Measurements from ENCODE around the gene MYOM1.

Gene MYOM1

DNA sequence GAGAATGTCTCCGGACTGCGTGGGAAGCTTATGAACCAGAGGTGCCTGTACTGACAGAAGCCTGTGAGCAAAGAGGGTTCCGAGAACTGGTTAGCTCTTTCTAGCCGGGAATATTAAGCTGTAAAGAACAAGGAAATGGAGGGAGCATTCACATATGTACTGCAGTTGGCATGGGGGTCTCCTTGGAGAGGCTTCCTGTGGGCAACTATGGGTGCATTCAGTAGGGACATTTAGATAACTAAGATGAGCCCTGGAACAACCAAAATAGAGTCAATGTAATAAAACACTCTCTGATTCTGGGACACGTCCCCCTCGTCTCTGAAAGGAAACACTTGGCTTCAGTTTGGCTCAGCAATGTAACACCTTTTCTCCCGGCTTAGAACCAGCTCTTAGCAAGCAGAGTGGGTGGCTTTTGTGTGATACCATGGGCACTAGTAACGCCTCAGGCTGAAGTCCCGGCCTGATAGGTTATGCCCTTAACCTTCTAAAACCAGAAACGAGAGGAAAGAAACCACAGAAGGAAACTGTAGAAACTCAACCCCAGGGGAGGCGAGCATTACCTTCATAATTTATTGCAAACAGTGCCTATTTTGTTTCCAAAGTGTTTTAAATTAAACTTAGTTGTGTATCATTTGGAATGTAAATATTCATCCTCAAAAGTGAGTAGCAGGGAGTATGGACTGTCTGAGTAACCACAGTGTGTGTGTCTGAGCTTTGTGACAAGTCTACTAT is 158.0 kb downstream of the MYOM1 start:
- peaks cover 10% of the 10 kb centered on the region for H3F3A ChIP-seq (ENCODE audit: insufficient read depth, low read length)
- H3K4me1 ChIP-seq (ENCODE audit: low read length), result peaks cover 23% of the 10 kb centered on the region
- no peaks in the 10 kb centered on the region for H3K9me3 ChIP-seq (replicated peaks; ENCODE audit: insufficient read depth, low read length)
- H3K27me3 ChIP-seq (replicated peaks; ENCODE audit: insufficient read depth, low read length), result peaks cover 32% of the 10 kb centered on the region
- H3K4me2 ChIP-seq (ENCODE audit: low read depth, low read length), result peak overlapping the region; percentile 62
- DNase-seq, result peak; percentile 50
- peak overlapping the region; percentile 4; the same call in 1 of the 2 replicates for H3K27ac ChIP-seq (ENCODE audit: low read length)
- TF ChIP-seq EZH2 (optimal IDR thresholded peaks at IDR 0.05; ENCODE audit: low read depth, low read length), result no peak
- TF ChIP-seq CTCF (IDR thresholded peaks at IDR 0.05; ENCODE audit: low read length), result no peak
- no peak for TF ChIP-seq EZH2phosphoT487 (IDR thresholded peaks at IDR 0.05; ENCODE audit: low read length)
- H3K9ac ChIP-seq (ENCODE audit: low read length), result no peak overlapping the region
- H3K4me3 ChIP-seq (ENCODE audit: low read length), result peak overlapping the region; percentile 42
- H3K36me3 ChIP-seq (replicated peaks; ENCODE audit: insufficient read depth, low read length), result no peaks in the 10 kb centered on the region
- no peaks in the 10 kb centered on the region for H3K9me2 ChIP-seq (replicated peaks; ENCODE audit: insufficient read depth, low read length)
- H3K79me2 ChIP-seq (ENCODE audit: low read length), result no peaks in the 10 kb centered on the region
- 0 out of 2 replicates have a peak, but pooled peaks cover 3% of the 10 kb centered on the region for H4K20me1 ChIP-seq (ENCODE audit: insufficient read depth, low read length)
- H2AFZ ChIP-seq (ENCODE audit: low read length), result no peak overlapping the region

DNA sequence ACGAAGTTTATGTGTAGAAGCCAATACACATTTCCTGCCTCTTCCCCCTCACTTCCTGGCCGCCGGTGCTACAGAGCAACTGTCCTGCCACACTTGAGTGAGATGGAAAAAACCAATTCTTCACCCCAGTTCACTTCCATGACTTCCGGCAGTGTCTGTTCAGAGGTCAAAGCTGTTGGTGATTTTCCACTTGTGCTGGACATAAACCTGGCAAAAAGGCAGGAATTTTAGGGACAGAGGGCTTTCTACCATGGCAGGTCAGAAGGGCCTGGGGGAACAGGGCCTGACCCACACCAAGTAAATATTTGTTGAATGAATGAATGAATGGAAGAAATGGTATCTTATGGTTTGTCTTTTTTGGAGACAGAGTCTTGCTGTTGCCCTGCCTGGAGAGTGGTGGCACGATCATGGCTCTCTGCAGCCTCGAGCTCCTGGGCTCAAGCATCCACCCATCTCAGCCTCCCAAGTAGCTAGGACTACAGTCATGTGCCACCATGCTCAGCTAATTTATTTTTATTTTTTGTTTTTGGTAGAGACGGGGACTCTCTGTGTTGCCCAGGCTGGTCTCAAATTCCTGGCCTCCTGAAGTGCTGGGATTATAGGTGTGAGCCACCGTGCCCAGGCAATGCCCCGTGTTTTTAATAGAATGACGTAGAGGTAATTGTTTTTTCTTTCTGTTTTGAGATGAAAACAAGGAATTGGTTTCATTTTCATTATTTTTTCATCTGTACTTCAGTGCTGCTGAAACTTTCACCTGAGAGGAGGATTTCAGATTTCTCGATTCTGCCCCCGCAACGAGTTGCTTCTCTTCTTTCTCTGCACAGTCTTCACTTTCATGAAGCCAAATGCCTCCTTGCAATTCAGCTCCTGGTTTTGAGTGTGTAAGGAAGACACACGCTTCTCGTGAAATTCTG is 158.8 kb downstream of the MYOM1 start:
- peaks cover 27% of the 10 kb centered on the region for H3K27me3 ChIP-seq (replicated peaks; ENCODE audit: insufficient read depth, low read length)
- no peaks in the 10 kb centered on the region for H3K36me3 ChIP-seq (replicated peaks; ENCODE audit: insufficient read depth, low read length)

GRCh38 chr18:3059272-3059671 is 160.5 kb downstream of the MYOM1 start:
- H3K36me3 ChIP-seq (replicated peaks; ENCODE audit: insufficient read depth, low read length), result no peaks in the 10 kb centered on the region
- TF ChIP-seq EZH2 (optimal IDR thresholded peaks at IDR 0.05; ENCODE audit: low read depth, low read length) (no peak), CTCF (IDR thresholded peaks at IDR 0.05; ENCODE audit: low read length) (no peak), EZH2phosphoT487 (IDR thresholded peaks at IDR 0.05; ENCODE audit: low read length) (no peak)
- no peaks in the 10 kb centered on the region for H3K79me2 ChIP-seq (ENCODE audit: low read length)
- H3K9me2 ChIP-seq (replicated peaks; ENCODE audit: insufficient read depth, low read length), result no peaks in the 10 kb centered on the region
- no peak overlapping the region for H2AFZ ChIP-seq (ENCODE audit: low read length)
- H3K9me3 ChIP-seq (replicated peaks; ENCODE audit: insufficient read depth, low read length), result no peaks in the 10 kb centered on the region
- peaks cover 23% of the 10 kb centered on the region for H3K4me1 ChIP-seq (ENCODE audit: low read length)
- H3K27me3 ChIP-seq (replicated peaks; ENCODE audit: insufficient read depth, low read length), result peaks cover 21% of the 10 kb centered on the region
- H4K20me1 ChIP-seq (ENCODE audit: insufficient read depth, low read length), result 0 out of 2 replicates have a peak, but pooled peaks cover 3% of the 10 kb centered on the region
- H3K27ac ChIP-seq (ENCODE audit: low read length), result no peak overlapping the region
- peaks cover 10% of the 10 kb centered on the region for H3F3A ChIP-seq (ENCODE audit: insufficient read depth, low read length)
- DNase-seq, result no peak
- H3K4me3 ChIP-seq (ENCODE audit: low read length), result no peak overlapping the region
- H3K9ac ChIP-seq (ENCODE audit: low read length), result no peak overlapping the region
- no peak overlapping the region for H3K4me2 ChIP-seq (ENCODE audit: low read depth, low read length)

More for the DNA sequence above, 158.8 kb downstream of the MYOM1 start:
- peak overlapping the region; percentile 4; the same call in 1 of the 2 replicates for H3K27ac ChIP-seq (ENCODE audit: low read length)
- TF ChIP-seq EZH2 (optimal IDR thresholded peaks at IDR 0.05; ENCODE audit: low read depth, low read length) (no peak), CTCF (IDR thresholded peaks at IDR 0.05; ENCODE audit: low read length) (no peak), EZH2phosphoT487 (IDR thresholded peaks at IDR 0.05; ENCODE audit: low read length) (no peak)
- H3K9me2 ChIP-seq (replicated peaks; ENCODE audit: insufficient read depth, low read length), result no peaks in the 10 kb centered on the region
- no peaks in the 10 kb centered on the region for H3K79me2 ChIP-seq (ENCODE audit: low read length)
- peak overlapping the region; percentile 62 for H3K4me2 ChIP-seq (ENCODE audit: low read depth, low read length)
- H4K20me1 ChIP-seq (ENCODE audit: insufficient read depth, low read length), result 0 out of 2 replicates have a peak, but pooled peaks cover 3% of the 10 kb centered on the region
- H2AFZ ChIP-seq (ENCODE audit: low read length), result peak overlapping the region; percentile 39; the same call in 1 of the 2 replicates
- peak overlapping the region; percentile 42 for H3K4me3 ChIP-seq (ENCODE audit: low read length)
- peak; percentile 77 for DNase-seq
- H3K4me1 ChIP-seq (ENCODE audit: low read length), result peaks cover 23% of the 10 kb centered on the region
- H3K9ac ChIP-seq (ENCODE audit: low read length), result peak overlapping the region; percentile 31; the same call in 1 of the 2 replicates
- H3K9me3 ChIP-seq (replicated peaks; ENCODE audit: insufficient read depth, low read length), result no peaks in the 10 kb centered on the region
- peaks cover 10% of the 10 kb centered on the region for H3F3A ChIP-seq (ENCODE audit: insufficient read depth, low read length)

Measured in MM.1S (cell line).